Epithelial cell of prostate (primary cell): ENCODE data around the gene KCTD19.

Experiments used
- DNase-seq: peaks from one replicate; pipeline ENCODE4 v3.0.0-alpha.2; 2011; ENCODE audit warnings: low read depth, low spot score
- H3K27ac ChIP-seq: fragments of 450-650 bp; 2 replicates; pipeline ENCODE4 v1.5.1; 2017; ENCODE audit warnings: mild to moderate bottlenecking

The KCTD19 gene

GRCh38 chr16:67327743-67328142 is 1.2 kb upstream of the KCTD19 start:
- no peak for DNase-seq
- no peak overlapping the region for H3K27ac ChIP-seq

- H3K27ac ChIP-seq, result no peak overlapping the region
- DNase-seq, result no peak
Observed at GRCh38 chr16:67326115-67326471, 448 bp downstream of the KCTD19 start.

- no peak overlapping the region for H3K27ac ChIP-seq
- no peak for DNase-seq
Observed at GRCh38 chr16:67317853-67318252, 8.7 kb downstream of the KCTD19 start.

- H3K27ac ChIP-seq, result peak overlapping the region; percentile 78
- no peak for DNase-seq
Observed at GRCh38 chr16:67312719-67313118, 13.8 kb downstream of the KCTD19 start.

GRCh38 chr16:67311607-67312488 is 14.7 kb downstream of the KCTD19 start:
- DNase-seq, result peak; percentile 100
- peak overlapping the region; percentile 78 for H3K27ac ChIP-seq

- no peak for DNase-seq
- H3K27ac ChIP-seq, result no peak overlapping the region
Observed at GRCh38 chr16:67310561-67310960, 16.0 kb downstream of the KCTD19 start.

- DNase-seq, result no peak
- no peak overlapping the region for H3K27ac ChIP-seq
Observed at GRCh38 chr16:67305216-67306071, 21.1 kb downstream of the KCTD19 start.

GRCh38 chr16:67304020-67304419 is 22.5 kb downstream of the KCTD19 start:
- DNase-seq, result no peak
- no peak overlapping the region for H3K27ac ChIP-seq

- H3K27ac ChIP-seq, result no peak overlapping the region
- no peak for DNase-seq
Observed at GRCh38 chr16:67302970-67303369, 23.6 kb downstream of the KCTD19 start.

- DNase-seq, result no peak
- no peak overlapping the region for H3K27ac ChIP-seq
Observed at GRCh38 chr16:67302076-67302475, 24.5 kb downstream of the KCTD19 start.

- DNase-seq, result no peak
- no peak overlapping the region for H3K27ac ChIP-seq
Observed at GRCh38 chr16:67301080-67301782, 25.3 kb downstream of the KCTD19 start.

- H3K27ac ChIP-seq, result no peak overlapping the region
- DNase-seq, result no peak
Observed at GRCh38 chr16:67299269-67299668, 27.3 kb downstream of the KCTD19 start.

GRCh38 chr16:67298277-67298676 is 28.3 kb downstream of the KCTD19 start:
- no peak for DNase-seq

GRCh38 chr16:67296420-67296819 is 30.1 kb downstream of the KCTD19 start:
- DNase-seq, result no peak
- no peak overlapping the region for H3K27ac ChIP-seq

More at GRCh38 chr16:67298277-67298676, 28.3 kb downstream of the KCTD19 start:
- no peak overlapping the region for H3K27ac ChIP-seq

GRCh38 chr16:67294938-67295361 is 31.6 kb downstream of the KCTD19 start:
- no peak overlapping the region for H3K27ac ChIP-seq
- no peak for DNase-seq

GRCh38 chr16:67294171-67294757 is 32.3 kb downstream of the KCTD19 start:
- no peak overlapping the region for H3K27ac ChIP-seq
- DNase-seq, result no peak

GRCh38 chr16:67291461-67291860 is 35.1 kb downstream of the KCTD19 start:
- no peak overlapping the region for H3K27ac ChIP-seq
- DNase-seq, result no peak

GRCh38 chr16:67287960-67288359 is 38.6 kb downstream of the KCTD19 start:
- DNase-seq, result no peak
- H3K27ac ChIP-seq, result no peak overlapping the region

GRCh38 chr16:67286441-67287235 is 39.9 kb downstream of the KCTD19 start:
- no peak for DNase-seq
- no peak overlapping the region for H3K27ac ChIP-seq
